ENCODE measurements around the gene EPHA7.

EPHA7 gene

GRCh38 chr6:93419304-93420162, at the start of gene EPHA7 (continued):
- TF ChIP-seq TSHZ1 (tag by site-specific recombination; IDR thresholded peaks at IDR 0.05; ENCODE audit: borderline replicate concordance) (no peak), ZNF701 (tag by site-specific recombination; IDR thresholded peaks at IDR 0.05) (no peak), SETDB1 (IDR thresholded peaks at IDR 0.05; ENCODE audit: insufficient read length, low read length) (no peak), ZNF169 (tag by site-specific recombination; IDR thresholded peaks at IDR 0.05) (no peak), ZNF174 (tag by site-specific recombination; IDR thresholded peaks at IDR 0.05) (no peak), ZEB2 (tag by site-specific recombination; IDR thresholded peaks at IDR 0.05) (peak; percentile 58; the same call in 1 of the 2 replicates), ZBTB11 (tag by site-specific recombination; conservative IDR thresholded peaks at IDR 0.05; ENCODE audit: low read depth) (no peak), KLF16 (tag by site-specific recombination; IDR thresholded peaks at IDR 0.05) (0 out of 2 replicates have a peak, but pooled peaks have one; percentile 10), ZNF645 (tag by site-specific recombination; IDR thresholded peaks at IDR 0.05) (no peak), ZNF571 (tag by site-specific recombination; IDR thresholded peaks at IDR 0.05) (no peak), ZNF423 (tag by site-specific recombination; IDR thresholded peaks at IDR 0.05) (no peak), ZNF600 (tag by site-specific recombination; IDR thresholded peaks at IDR 0.05) (peak; percentile 98), ZSCAN16 (tag by site-specific recombination; IDR thresholded peaks at IDR 0.05) (peak; percentile 94), ZNF626 (tag by site-specific recombination; IDR thresholded peaks at IDR 0.05) (no peak), ZNF785 (tag by site-specific recombination; IDR thresholded peaks at IDR 0.05) (no peak), ZNF529 (tag by site-specific recombination; IDR thresholded peaks at IDR 0.05; ENCODE audit: insufficient replicate concordance) (no peak), SP7 (tag by site-specific recombination; IDR thresholded peaks at IDR 0.05) (peak; percentile 30), ZSCAN30 (tag by site-specific recombination; IDR thresholded peaks at IDR 0.05) (peak; percentile 70), ZNF112 (tag by site-specific recombination; IDR thresholded peaks at IDR 0.05) (no peak), MZF1 (tag by site-specific recombination; IDR thresholded peaks at IDR 0.05; ENCODE audit: borderline replicate concordance) (peak; percentile 58; the same call in 1 of the 2 replicates), ZBTB21 (tag by site-specific recombination; IDR thresholded peaks at IDR 0.05) (no peak), ZNF274 (IDR thresholded peaks at IDR 0.05; ENCODE audit: low read length) (no peak), ZNF274 (tag by site-specific recombination; IDR thresholded peaks at IDR 0.05; ENCODE audit: borderline replicate concordance) (no peak), ZNF19 (tag by site-specific recombination; IDR thresholded peaks at IDR 0.05; ENCODE audit: low read depth) (no peak), ZNF473 (tag by site-specific recombination; IDR thresholded peaks at IDR 0.05) (no peak), GLIS2 (tag by site-specific recombination; IDR thresholded peaks at IDR 0.05) (0 out of 2 replicates have a peak, but pooled peaks have one; percentile 13), ZNF155 (tag by site-specific recombination; IDR thresholded peaks at IDR 0.05) (no peak), ZXDB (tag by site-specific recombination; IDR thresholded peaks at IDR 0.05) (peak; percentile 20; the same call in 1 of the 2 replicates), GFI1B (tag by site-specific recombination; IDR thresholded peaks at IDR 0.05) (no peak), ZNF292 (tag by site-specific recombination; IDR thresholded peaks at IDR 0.05; ENCODE audit: borderline replicate concordance, low read depth) (no peak)
- TF ChIP-seq, protein P1, sequence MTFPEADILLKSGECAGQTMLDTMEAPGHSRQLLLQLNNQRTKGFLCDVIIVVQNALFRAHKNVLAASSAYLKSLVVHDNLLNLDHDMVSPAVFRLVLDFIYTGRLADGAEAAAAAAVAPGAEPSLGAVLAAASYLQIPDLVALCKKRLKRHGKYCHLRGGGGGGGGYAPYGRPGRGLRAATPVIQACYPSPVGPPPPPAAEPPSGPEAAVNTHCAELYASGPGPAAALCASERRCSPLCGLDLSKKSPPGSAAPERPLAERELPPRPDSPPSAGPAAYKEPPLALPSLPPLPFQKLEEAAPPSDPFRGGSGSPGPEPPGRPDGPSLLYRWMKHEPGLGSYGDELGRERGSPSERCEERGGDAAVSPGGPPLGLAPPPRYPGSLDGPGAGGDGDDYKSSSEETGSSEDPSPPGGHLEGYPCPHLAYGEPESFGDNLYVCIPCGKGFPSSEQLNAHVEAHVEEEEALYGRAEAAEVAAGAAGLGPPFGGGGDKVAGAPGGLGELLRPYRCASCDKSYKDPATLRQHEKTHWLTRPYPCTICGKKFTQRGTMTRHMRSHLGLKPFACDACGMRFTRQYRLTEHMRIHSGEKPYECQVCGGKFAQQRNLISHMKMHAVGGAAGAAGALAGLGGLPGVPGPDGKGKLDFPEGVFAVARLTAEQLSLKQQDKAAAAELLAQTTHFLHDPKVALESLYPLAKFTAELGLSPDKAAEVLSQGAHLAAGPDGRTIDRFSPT (tag by site-specific recombination; IDR thresholded peaks at IDR 0.05): no peak
